Measurements from ENCODE around the gene NFATC4. TPM values are rescaled to one million over a fixed set of nuclear protein-coding genes. Genes with fewer than 3 reads are reported as not detected.

Gene NFATC4
- total RNA-seq, 1 donor from 2014 or later = 37.0 TPM

DNA sequence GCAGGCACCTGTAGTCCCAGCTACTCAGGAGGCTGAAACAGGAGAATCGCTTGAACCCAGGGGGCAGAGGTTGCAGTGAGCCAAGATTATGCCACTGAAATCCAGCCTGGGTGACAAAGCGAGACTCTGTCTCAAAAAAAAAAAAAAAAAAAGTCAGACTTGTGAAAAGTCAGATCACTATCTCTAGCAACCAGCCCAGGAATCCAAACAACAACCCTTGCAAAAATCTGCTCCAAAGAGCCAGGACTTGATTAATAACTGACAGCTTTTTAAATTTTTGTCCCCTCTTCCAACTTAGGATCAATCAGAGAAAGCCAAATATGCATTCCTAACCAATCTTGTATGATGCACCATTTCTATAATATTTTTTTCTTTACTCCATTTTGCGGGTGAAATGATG lies 7.7 kb upstream of the NFATC4 start:
- DNase-seq = no peak

GRCh38 chr14:24361326-24361725 lies 6.7 kb upstream of the NFATC4 start:
- no peak overlapping the region for H3K4me3 ChIP-seq
- TF ChIP-seq, protein P1, sequence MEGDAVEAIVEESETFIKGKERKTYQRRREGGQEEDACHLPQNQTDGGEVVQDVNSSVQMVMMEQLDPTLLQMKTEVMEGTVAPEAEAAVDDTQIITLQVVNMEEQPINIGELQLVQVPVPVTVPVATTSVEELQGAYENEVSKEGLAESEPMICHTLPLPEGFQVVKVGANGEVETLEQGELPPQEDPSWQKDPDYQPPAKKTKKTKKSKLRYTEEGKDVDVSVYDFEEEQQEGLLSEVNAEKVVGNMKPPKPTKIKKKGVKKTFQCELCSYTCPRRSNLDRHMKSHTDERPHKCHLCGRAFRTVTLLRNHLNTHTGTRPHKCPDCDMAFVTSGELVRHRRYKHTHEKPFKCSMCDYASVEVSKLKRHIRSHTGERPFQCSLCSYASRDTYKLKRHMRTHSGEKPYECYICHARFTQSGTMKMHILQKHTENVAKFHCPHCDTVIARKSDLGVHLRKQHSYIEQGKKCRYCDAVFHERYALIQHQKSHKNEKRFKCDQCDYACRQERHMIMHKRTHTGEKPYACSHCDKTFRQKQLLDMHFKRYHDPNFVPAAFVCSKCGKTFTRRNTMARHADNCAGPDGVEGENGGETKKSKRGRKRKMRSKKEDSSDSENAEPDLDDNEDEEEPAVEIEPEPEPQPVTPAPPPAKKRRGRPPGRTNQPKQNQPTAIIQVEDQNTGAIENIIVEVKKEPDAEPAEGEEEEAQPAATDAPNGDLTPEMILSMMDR (IDR thresholded peaks at IDR 0.05) = no peak
- H3K4me1 ChIP-seq = peaks cover 15% of the 10 kb centered on the region
- H3K9me3 ChIP-seq = no peaks in the 10 kb centered on the region
- peaks cover 3% of the 10 kb centered on the region for H3K27me3 ChIP-seq (ENCODE audit: low read depth)
- ATAC-seq = no peak
- DNase-seq = no peak
- no peaks in the 10 kb centered on the region for H3K36me3 ChIP-seq
- intact Hi-C loops (cut with DNase I) = loop anchor here (10.0 kb wide), 1 partner anchor 53 kb away; no protein-coding TSS in a partner anchor
- no peak overlapping the region for H3K27ac ChIP-seq

More for the DNA sequence above, 7.7 kb upstream of the NFATC4 start:
- Histone ChIP-seq H3K36me3 (no peaks in the 10 kb centered on the region), H3K4me1 (peaks cover 5% of the 10 kb centered on the region), H3K4me3 (no peak overlapping the region), H3K9me3 (no peaks in the 10 kb centered on the region), H3K27me3 (ENCODE audit: low read depth) (no peaks in the 10 kb centered on the region), H3K27ac (no peak overlapping the region)
- TF ChIP-seq, protein P1 (IDR thresholded peaks at IDR 0.05) = no peak
- ATAC-seq = no peak
- intact Hi-C loops (cut with DNase I) = loop anchor here (10.0 kb wide), 1 partner anchor 55 kb away; no protein-coding TSS in a partner anchor

- Histone ChIP-seq H3K36me3 (no peaks in the 10 kb centered on the region), H3K4me1 (peaks cover 22% of the 10 kb centered on the region), H3K27ac (no peak overlapping the region), H3K9me3 (no peaks in the 10 kb centered on the region), H3K4me3 (no peak overlapping the region), H3K27me3 (ENCODE audit: low read depth) (peaks cover 10% of the 10 kb centered on the region)
- intact Hi-C loops (cut with DNase I) = loop anchor here (10.0 kb wide), 1 partner anchor 52 kb away; no protein-coding TSS in a partner anchor
- TF ChIP-seq, protein P1 (IDR thresholded peaks at IDR 0.05) = no peak
- DNase-seq (no peak), ATAC-seq (no peak)
Measured at GRCh38 chr14:24362241-24362960, 5.6 kb upstream of the NFATC4 start.

DNA sequence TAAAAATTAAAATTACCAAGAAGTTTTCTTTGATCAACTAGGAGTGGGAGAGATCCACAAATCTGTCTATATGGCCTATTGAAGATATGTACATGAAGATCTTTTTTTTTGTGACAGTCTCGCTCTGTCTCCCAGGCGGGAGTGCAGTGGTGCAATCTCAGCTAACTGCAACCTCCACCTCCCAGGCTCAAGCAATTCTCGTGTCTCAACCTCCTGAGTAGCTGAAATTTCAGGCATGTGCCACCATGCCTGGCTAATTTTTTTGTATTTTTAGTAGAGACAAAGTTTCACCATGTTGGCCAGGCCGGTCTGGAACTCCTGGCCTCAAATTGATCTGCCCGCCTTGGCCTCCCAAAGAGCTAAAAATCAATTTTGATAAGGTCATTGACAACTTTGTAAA lies 4.6 kb upstream of the NFATC4 start:
- Histone ChIP-seq H3K4me1 (peaks cover 25% of the 10 kb centered on the region), H3K27ac (no peak overlapping the region), H3K4me3 (no peak overlapping the region), H3K27me3 (ENCODE audit: low read depth) (peaks cover 17% of the 10 kb centered on the region), H3K9me3 (no peaks in the 10 kb centered on the region), H3K36me3 (no peaks in the 10 kb centered on the region)
- ATAC-seq (no peak), DNase-seq (no peak)
- TF ChIP-seq, protein P1 (IDR thresholded peaks at IDR 0.05) = no peak
- intact Hi-C loops (cut with DNase I) = loop anchor here (10.0 kb wide), 1 partner anchor 51 kb away; no protein-coding TSS in a partner anchor

DNA sequence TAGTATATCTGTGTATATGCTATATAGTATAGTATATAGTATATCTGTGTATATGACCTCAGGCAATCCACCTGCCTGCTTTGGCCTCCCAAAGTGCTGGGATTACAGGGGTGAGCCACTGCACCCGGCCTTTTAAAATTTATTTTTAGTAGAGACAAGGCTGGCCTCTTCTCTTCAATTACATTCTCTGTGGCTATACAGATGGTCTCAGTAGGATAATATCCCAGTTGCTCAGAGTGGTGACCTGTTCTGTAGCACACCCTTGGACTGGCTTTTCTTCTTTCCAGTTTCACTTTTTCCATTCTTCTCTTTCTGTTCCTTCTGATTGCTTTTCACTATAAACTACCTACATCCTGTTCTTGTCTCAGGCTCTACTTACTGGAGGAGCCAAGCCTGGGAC lies 3.1 kb upstream of the NFATC4 start:
- no peak for DNase-seq
- intact Hi-C loops (cut with DNase I) = loop anchor here (10.0 kb wide), 1 partner anchor 50 kb away; no protein-coding TSS in a partner anchor
- Histone ChIP-seq H3K27me3 (ENCODE audit: low read depth) (peaks cover 17% of the 10 kb centered on the region), H3K36me3 (no peaks in the 10 kb centered on the region), H3K9me3 (no peaks in the 10 kb centered on the region), H3K27ac (peak overlapping the region; percentile 85), H3K4me1 (peaks cover 31% of the 10 kb centered on the region), H3K4me3 (no peak overlapping the region)
- TF ChIP-seq, protein P1 (IDR thresholded peaks at IDR 0.05) = no peak
- ATAC-seq = no peak

All from lower lobe of right lung (tissue), 2 donors.